Activated naive CD8-positive, alpha-beta T cell treated with anti-CD3 and anti-CD28 coated beads for 36 hours (primary cell): ENCODE data around the gene UNC5B. TPM values are rescaled to one million over a fixed set of nuclear protein-coding genes. Genes with fewer than 3 reads are reported as not detected.

ENCODE experiments used
- total RNA-seq, 2 experiments: library from RNA; stranded (reverse); gene quantifications; one replicate each; pipeline ENCODE4 v1.2.3, GENCODE V29; 2021

UNC5B gene
- total RNA-seq, 2 experiments from 2014 or later = 0.04 TPM; not detected in 1

Other genes starting within 250 kb of the UNC5B start
- gene SLC29A3, start 106.7 kb downstream of the UNC5B start, total RNA-seq = 1 to 10 TPM; 4.3 TPM
- 1 to 10 TPM; 1.4 TPM for gene CDH23, start 184.3 kb downstream of the UNC5B start, total RNA-seq